Fibroblast of lung (primary cell): ENCODE measurements around the gene POP7. TPM values are rescaled to one million over a fixed set of nuclear protein-coding genes. Genes with fewer than 3 reads are reported as not detected.
A peak's percentile ranks its signal among the peaks of the same experiment; 100 is the strongest.

ENCODE experiments used
- DNase-seq, 2 donors: peaks; one replicate each; pipeline versions ENCODE4 v3.0.0 to v3.0.0-alpha.2; 2010; ENCODE audit warnings: low read depth in 2 of 2
- H2AFZ ChIP-seq: 2 replicates; pipeline ENCODE4 v1.5.1; 2012; ENCODE audit warnings: low read length, control low read depth, inconsistent platforms
- H3K27ac ChIP-seq: 2 replicates; pipeline ENCODE4 v1.5.1; 2011; ENCODE audit warnings: low read length, control low read depth; ENCODE audit not compliant: insufficient read depth
- H3K27me3 ChIP-seq: 2 replicates; pipeline ENCODE4 v1.5.1; 2011; ENCODE audit warnings: mild to moderate bottlenecking, low read length; ENCODE audit not compliant: control insufficient read depth, insufficient read depth
- H3K36me3 ChIP-seq: 2 replicates; pipeline ENCODE4 v1.5.1; 2011; ENCODE audit warnings: low read length; ENCODE audit not compliant: control insufficient read depth, insufficient read depth
- H3K4me1 ChIP-seq: 2 replicates; pipeline ENCODE4 v1.5.1; 2011; ENCODE audit warnings: low read length; ENCODE audit not compliant: control insufficient read depth, insufficient read depth; ENCODE audit errors: extremely low read depth
- H3K4me2 ChIP-seq: 2 replicates; pipeline ENCODE4 v1.5.1; 2011; ENCODE audit warnings: low read length, control low read depth; ENCODE audit not compliant: insufficient read depth; ENCODE audit errors: extremely low read depth
- H3K4me3 ChIP-seq, 4 experiments: fragments of 200-600 bp in 1 of 4; sonication (generic) in 1 of 4; replicated peaks in 1 of 4; 2 replicates each; pipeline ENCODE4 v1.5.1; 2011 to 2016; ENCODE audit warnings: low read length in 4 of 4, low read depth in 3 of 4, mild to moderate bottlenecking in 3 of 4, control low read depth in 2 of 4, inconsistent platforms in 1 of 4, mixed read lengths in 1 of 4; ENCODE audit not compliant: insufficient read depth in 1 of 4; ENCODE audit errors: control extremely low read depth in 1 of 4
- H3K79me2 ChIP-seq: 2 replicates; pipeline ENCODE4 v1.5.1; 2012; ENCODE audit warnings: mild to moderate bottlenecking, low read length, inconsistent platforms; ENCODE audit not compliant: control insufficient read depth, insufficient read depth
- H3K9ac ChIP-seq: 2 replicates; pipeline ENCODE4 v1.5.1; 2011; ENCODE audit warnings: mild to moderate bottlenecking, low read length, control low read depth; ENCODE audit not compliant: insufficient read depth
- H3K9me3 ChIP-seq: 2 replicates; pipeline ENCODE4 v1.5.1; 2012; ENCODE audit warnings: low read depth, low read length; ENCODE audit not compliant: control insufficient read depth, insufficient read depth
- H4K20me1 ChIP-seq: 2 replicates; pipeline ENCODE4 v1.5.1; 2011; ENCODE audit warnings: low read length; ENCODE audit not compliant: control insufficient read depth, insufficient read depth; ENCODE audit errors: extremely low read depth
- CTCF ChIP-seq, 2 donors: IDR thresholded peaks in 1 of 2; conservative IDR thresholded peaks in 1 of 2; 1 replicate in 1 of 2; 2 replicates in 1 of 2; pipeline ENCODE4 v1.5.1; 2011 to 2012; ENCODE audit warnings: low read length in 2 of 2, control low read depth in 1 of 2, inconsistent platforms in 1 of 2, low read depth in 1 of 2, mild to moderate bottlenecking in 1 of 2
- EZH2 ChIP-seq: IDR thresholded peaks from 2 replicates; pipeline ENCODE4 v1.5.1; 2012; ENCODE audit warnings: low read length, control low read depth, mild to moderate bottlenecking; ENCODE audit errors: missing control alignments
- polyA plus RNA-seq, 2 donors: library from polyadenylated mRNA; depleted of rRNA in 1 of 2; stranded (reverse) in 1 of 2; unstranded in 1 of 2; fragments of >200 nt; gene quantifications; 2 replicates each; pipeline ENCODE4 v1.2.1, GENCODE V29; 2011 to 2012; ENCODE audit warnings: missing spikeins in 1 of 2
- total RNA-seq: library from RNA; depleted of rRNA; stranded (reverse); fragments of >200 nt; gene quantifications from 2 replicates; pipeline ENCODE4 v1.2.1, GENCODE V29; 2014

The POP7 gene
- total and polyA plus RNA-seq, 2 donors (not counting 1 experiment from before 2014, with no cell fraction given): 19.4 to 31.9 TPM

GRCh38 chr7:100670074-100670473, 35.8 kb upstream of the POP7 start:
- Histone ChIP-seq H4K20me1 (no peaks in the 10 kb centered on the region), H3K4me1 (no peaks in the 10 kb centered on the region), H3K9ac (no peak overlapping the region), H2AFZ (no peak overlapping the region), H3K79me2 (peaks cover 13% of the 10 kb centered on the region), H3K4me3 (no peak overlapping the region), H3K27ac (no peak overlapping the region), H3K4me2 (no peak overlapping the region), H3K36me3 (no peaks in the 10 kb centered on the region), H3K9me3 (no peaks in the 10 kb centered on the region), H3K27me3 (no peaks in the 10 kb centered on the region)
- TF ChIP-seq EZH2 (no peak), CTCF (conservative IDR thresholded peaks at IDR 0.05 in 1 of 2, IDR thresholded peaks at IDR 0.05 in 1 of 2; ENCODE audit: low read depth in 1 of 2, low read length in 2 of 2) (no peak)
- DNase-seq: no peak

GRCh38 chr7:100671353-100672327, 34.3 kb upstream of the POP7 start:
- no peak overlapping the region for H2AFZ ChIP-seq
- H3K4me1 ChIP-seq: no peaks in the 10 kb centered on the region
- TF ChIP-seq CTCF (conservative IDR thresholded peaks at IDR 0.05 in 1 of 2, IDR thresholded peaks at IDR 0.05 in 1 of 2; ENCODE audit: low read depth in 1 of 2, low read length in 2 of 2) (no peak), EZH2 (no peak)
- no peak overlapping the region for H3K4me3 ChIP-seq
- no peak overlapping the region for H3K27ac ChIP-seq
- peaks cover 2% of the 10 kb centered on the region for H3K36me3 ChIP-seq
- no peak for DNase-seq
- H3K9ac ChIP-seq: no peak overlapping the region
- no peaks in the 10 kb centered on the region for H3K27me3 ChIP-seq
- no peak overlapping the region for H3K4me2 ChIP-seq
- no peaks in the 10 kb centered on the region for H3K9me3 ChIP-seq
- H4K20me1 ChIP-seq: no peaks in the 10 kb centered on the region
- H3K79me2 ChIP-seq: peaks cover 25% of the 10 kb centered on the region

GRCh38 chr7:100673302-100673941, 32.5 kb upstream of the POP7 start, which contains the start of gene GNB2:
TSS of gene GNB2 (plus strand) at chr7:100673740. CDS start at chr7:100676266, 2,526 bp downstream.
- H2AFZ ChIP-seq: peak within 1 kb of the TSS; percentile 80
- peak; percentile 99 to 100 for DNase-seq
- no peaks in the 10 kb centered on the region for H3K27me3 ChIP-seq
- H3K9ac ChIP-seq: peak within 1 kb of the TSS; percentile 88
- H3K79me2 ChIP-seq: peaks cover 39% of the 10 kb centered on the region
- H3K9me3 ChIP-seq: no peaks in the 10 kb centered on the region
- H3K27ac ChIP-seq: peak within 1 kb of the TSS; percentile 92
- peaks cover 16% of the 10 kb centered on the region for H3K36me3 ChIP-seq
- H4K20me1 ChIP-seq: no peaks in the 10 kb centered on the region
- H3K4me2 ChIP-seq: peak within 1 kb of the TSS; percentile 73
- H3K4me3 ChIP-seq: peak within 1 kb of the TSS; percentile 67 to 92 (median 78)
- TF ChIP-seq CTCF (conservative IDR thresholded peaks at IDR 0.05 in 1 of 2, IDR thresholded peaks at IDR 0.05 in 1 of 2; ENCODE audit: low read depth in 1 of 2, low read length in 2 of 2): no peak
- no peak for TF ChIP-seq EZH2
- no peaks in the 10 kb centered on the region for H3K4me1 ChIP-seq
